Fibroblast of lung (primary cell): ENCODE data around the gene FSTL4.

Source experiments
- EZH2 ChIP-seq: IDR thresholded peaks from 2 replicates; pipeline ENCODE4 v1.5.1; 2012; ENCODE audit warnings: low read length, control low read depth, mild to moderate bottlenecking; ENCODE audit errors: missing control alignments
- TF ChIP-seq, protein P1 (sequence below), 2 donors: IDR thresholded peaks in 1 of 2; conservative IDR thresholded peaks in 1 of 2; 1 replicate in 1 of 2; 2 replicates in 1 of 2; pipeline ENCODE4 v1.5.1; 2011 to 2012; ENCODE audit warnings: low read length in 2 of 2, control low read depth in 1 of 2, inconsistent platforms in 1 of 2, low read depth in 1 of 2, mild to moderate bottlenecking in 1 of 2

DNA sequence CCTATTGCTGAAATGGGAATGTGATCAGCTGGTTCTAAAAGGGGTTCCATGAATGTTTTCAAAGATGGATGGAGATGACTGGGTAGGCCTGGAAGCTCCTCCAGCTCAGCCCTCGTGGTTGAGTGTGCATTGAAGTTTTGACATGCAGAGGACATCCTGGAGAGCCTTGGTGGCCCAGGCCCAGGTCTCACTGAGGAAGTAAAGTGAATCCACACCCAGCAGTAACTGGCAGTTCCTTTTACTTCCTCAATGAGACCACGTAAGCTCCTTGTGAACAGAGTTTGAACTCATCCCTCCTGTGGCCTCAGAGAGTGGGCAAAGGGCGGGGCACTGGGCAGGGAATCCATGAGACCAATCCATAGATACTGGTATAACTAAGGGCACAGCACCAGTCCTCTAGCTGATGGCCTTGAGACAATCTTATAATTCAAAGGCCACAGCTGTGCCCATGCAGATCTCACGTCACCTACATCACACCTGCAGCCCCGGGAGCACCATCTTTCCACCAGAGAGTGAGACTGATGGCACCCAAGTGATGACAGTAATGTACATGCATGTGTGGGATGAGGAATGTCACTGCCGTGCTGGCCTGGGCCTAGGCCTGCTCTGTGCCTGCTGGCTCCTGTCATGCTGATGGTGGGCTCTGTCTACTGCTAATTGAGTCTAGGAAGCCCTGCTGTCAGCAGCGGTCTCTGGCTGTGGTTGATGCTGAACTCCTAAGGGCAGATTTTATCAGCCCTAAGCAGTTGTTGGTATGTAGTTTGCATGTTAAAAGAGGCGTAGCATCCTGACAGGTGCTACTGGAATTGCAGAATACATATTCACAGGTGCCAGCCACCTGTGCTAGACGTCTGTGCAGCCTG is 257.8 kb downstream of the FSTL4 start:
- TF ChIP-seq, protein P1, sequence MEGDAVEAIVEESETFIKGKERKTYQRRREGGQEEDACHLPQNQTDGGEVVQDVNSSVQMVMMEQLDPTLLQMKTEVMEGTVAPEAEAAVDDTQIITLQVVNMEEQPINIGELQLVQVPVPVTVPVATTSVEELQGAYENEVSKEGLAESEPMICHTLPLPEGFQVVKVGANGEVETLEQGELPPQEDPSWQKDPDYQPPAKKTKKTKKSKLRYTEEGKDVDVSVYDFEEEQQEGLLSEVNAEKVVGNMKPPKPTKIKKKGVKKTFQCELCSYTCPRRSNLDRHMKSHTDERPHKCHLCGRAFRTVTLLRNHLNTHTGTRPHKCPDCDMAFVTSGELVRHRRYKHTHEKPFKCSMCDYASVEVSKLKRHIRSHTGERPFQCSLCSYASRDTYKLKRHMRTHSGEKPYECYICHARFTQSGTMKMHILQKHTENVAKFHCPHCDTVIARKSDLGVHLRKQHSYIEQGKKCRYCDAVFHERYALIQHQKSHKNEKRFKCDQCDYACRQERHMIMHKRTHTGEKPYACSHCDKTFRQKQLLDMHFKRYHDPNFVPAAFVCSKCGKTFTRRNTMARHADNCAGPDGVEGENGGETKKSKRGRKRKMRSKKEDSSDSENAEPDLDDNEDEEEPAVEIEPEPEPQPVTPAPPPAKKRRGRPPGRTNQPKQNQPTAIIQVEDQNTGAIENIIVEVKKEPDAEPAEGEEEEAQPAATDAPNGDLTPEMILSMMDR (conservative IDR thresholded peaks at IDR 0.05 in 1 of 2, IDR thresholded peaks at IDR 0.05 in 1 of 2; ENCODE audit: low read depth in 1 of 2, low read length in 2 of 2): no peak
- no peak for TF ChIP-seq EZH2
